HG03354 (cell line): ENCODE results near the gene IL1RAPL2.

Experiments
- ATAC-seq: cut with Tn5 transposase; IDR thresholded peaks from one replicate; pipeline ENCODE4 v1.9.1; 2021; ENCODE audit warnings: mild to moderate bottlenecking; ENCODE audit not compliant: unreplicated experiment, poor library complexity, severe bottlenecking

The IL1RAPL2 gene

DNA sequence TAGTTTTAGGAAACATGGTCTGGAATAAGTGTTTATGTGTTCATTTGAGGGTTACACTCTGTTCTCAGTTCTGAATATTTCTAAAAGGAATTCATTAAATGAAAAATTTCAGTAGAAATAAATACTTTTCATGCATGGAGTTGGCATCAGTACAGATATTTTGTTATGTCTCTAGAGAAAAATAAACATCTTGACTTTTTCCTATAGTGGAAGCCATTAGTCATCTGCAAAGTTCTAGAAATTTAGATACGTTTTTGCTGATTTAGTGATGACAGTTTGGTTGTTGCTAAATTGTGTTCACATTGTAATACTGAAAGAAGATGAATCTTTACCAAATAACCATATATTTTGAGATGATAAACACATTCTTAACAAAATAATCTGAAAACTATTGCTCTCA lies 922.7 kb downstream of the IL1RAPL2 start:
- no peak for ATAC-seq

- ATAC-seq = no peak
Observed at GRCh38 chrX:105495376-105495775, 929.4 kb downstream of the IL1RAPL2 start.

DNA sequence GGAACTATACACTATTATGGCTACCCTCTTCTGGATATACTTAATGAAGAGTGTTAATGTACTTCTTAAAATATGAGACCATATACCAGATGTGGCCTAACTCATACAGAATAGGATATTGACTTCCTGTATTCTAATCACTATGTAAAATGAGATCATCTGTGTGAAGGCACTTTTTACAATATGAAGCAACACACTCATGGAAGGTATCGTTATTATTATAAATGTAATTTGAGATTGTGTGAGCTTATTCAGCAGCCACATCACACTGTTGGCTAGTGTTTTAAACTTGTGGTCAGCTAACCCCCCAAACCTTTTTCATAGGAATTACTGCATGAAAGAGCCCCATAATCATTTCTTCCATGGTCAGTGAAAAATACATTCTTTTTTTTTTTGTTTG lies 936.3 kb downstream of the IL1RAPL2 start:
- ATAC-seq = no peak

- no peak for ATAC-seq
Observed at GRCh38 chrX:105515561-105515960, 949.6 kb downstream of the IL1RAPL2 start.

DNA sequence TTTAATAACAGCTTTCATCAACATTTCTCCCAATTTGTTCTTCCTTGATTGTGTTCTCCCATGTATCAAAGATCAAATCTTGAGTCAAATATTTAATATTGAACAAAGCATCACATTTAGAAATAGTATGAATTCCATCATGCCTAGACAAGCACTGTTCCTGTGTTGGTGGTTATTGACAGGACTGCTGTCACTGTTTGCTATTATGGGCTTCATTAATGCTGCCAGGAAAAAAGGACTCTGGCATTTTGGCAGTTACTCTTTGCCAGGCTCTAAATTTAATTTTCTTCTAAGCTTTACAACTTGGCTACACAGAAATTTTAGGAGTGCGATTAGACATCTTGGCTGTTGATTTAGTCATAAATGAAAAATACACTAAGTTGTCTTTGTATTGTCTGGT lies 960.4 kb downstream of the IL1RAPL2 start:
- ATAC-seq = no peak

- ATAC-seq = no peak
Observed at GRCh38 chrX:105527759-105528158, 961.8 kb downstream of the IL1RAPL2 start.

DNA sequence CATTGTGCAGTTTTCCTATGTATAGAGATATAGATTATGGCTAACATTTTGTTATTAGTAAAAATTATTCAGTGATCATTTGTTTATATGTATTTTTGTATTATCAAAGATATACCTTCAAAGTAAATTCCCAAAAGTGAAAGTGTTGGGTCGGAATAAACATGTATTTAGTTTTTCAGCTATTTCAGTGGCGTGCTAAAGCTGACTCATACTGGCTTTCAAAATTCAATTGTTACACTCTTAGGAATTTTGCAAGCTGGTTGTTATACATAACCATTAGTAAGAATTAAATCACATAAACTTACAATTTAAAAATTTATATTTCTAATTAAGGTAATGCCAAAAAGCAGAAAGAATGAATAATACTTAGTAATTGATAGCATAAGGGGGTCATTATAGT lies 968.0 kb downstream of the IL1RAPL2 start:
- no peak for ATAC-seq

- no peak for ATAC-seq
Observed at GRCh38 chrX:105543283-105543682, 977.3 kb downstream of the IL1RAPL2 start.

GRCh38 chrX:105550043-105550663 lies 984.2 kb downstream of the IL1RAPL2 start:
- ATAC-seq = no peak

DNA sequence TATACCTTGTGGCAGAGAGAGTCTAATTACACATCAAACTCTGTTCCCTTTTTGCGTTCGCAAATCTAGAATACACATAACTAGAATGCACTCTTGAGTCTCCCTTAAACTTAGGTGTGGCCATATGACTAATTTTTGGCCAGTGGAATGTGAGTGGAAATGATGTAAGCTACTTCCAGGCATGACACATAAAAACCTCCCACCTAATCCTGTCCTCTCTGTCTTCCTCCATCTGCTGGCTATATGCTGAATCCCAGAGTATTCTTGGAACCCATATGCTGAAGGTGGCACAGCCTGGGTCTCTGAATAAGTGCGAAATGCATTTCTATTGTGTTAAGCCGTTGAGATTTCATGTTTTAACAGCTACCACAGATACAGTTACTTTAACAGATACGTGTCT lies 986.4 kb downstream of the IL1RAPL2 start:
- no peak for ATAC-seq

GRCh38 chrX:105553118-105553517 lies 987.1 kb downstream of the IL1RAPL2 start:
- no peak for ATAC-seq

GRCh38 chrX:105564501-105564900 lies 998.5 kb downstream of the IL1RAPL2 start:
- ATAC-seq = no peak

DNA sequence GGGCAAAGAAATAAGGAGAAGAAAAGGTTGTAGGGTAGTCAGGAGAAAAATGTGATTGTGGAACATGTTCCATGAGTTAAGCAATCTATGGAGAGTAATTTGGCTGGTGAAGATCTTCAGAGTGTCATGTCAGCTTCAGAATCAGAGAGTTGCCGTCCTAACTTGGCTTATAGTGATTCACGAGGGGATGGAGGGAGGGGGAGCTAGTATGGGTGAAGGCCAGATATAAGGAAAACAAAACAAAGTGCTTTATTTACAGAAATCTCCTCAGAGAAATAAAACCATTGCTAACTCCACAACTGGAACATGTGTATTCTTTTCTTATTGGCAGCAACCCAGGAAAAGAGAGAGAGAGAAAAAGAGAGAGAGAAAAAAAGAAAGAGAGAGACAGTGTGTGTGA lies 999.9 kb downstream of the IL1RAPL2 start:
- no peak for ATAC-seq

GRCh38 chrX:105567082-105567481 lies 1001.1 kb downstream of the IL1RAPL2 start:
- no peak for ATAC-seq

- no peak for ATAC-seq
Observed at GRCh38 chrX:105608745-105609144, 1042.7 kb downstream of the IL1RAPL2 start.

GRCh38 chrX:105609530-105609929 lies 1043.5 kb downstream of the IL1RAPL2 start:
- ATAC-seq = no peak

DNA sequence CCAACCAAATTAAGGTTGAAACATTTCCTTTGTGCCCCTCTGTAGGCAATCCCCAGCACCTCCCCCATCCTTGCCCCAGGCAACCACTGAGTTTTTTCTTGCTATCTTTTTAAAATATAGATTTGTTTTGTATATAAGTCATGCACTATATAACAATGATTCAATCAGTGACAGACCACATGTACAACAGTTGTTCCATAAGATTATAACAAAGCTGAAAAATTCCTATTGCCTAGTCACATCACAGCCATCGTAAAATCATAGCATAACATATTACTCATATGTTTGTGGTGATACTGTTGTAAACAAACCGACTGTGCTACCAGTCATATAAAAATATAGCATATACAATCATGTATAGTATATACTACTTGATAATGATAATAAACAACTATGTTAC lies 1044.4 kb downstream of the IL1RAPL2 start:
- no peak for ATAC-seq

DNA sequence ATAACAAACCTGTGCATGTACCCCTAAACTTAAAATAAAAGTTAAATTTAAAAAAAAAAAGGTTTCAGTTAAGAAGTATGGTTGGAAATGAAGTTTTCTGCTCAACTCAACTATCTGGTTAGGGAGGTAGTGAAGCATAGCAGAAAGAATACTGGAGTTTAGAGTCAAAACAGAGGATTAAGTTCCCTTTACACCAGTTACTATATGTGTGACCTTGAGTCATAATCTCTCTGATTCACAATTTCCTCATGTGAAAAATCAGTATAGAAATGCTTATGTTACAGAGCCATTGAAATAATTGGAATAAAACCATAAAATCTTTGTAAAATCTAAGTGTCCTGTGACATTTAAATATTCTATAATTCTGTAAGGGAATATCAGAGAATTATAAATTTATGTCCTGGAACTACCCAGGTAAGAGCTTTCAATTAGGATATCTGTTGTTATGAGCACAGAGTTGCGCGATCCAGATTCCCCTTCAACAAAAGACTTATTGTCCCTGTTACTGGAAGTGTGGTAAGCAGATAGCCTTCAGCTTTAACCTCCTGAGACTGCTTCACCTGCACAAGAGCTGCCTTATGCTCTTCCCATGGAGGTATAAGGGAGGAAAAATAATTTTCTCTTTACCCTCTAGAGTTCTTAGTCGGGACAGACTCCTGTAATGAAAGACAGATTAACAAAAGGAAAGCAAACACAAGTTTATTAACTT lies 1052.5 kb downstream of the IL1RAPL2 start:
- no peak for ATAC-seq

DNA sequence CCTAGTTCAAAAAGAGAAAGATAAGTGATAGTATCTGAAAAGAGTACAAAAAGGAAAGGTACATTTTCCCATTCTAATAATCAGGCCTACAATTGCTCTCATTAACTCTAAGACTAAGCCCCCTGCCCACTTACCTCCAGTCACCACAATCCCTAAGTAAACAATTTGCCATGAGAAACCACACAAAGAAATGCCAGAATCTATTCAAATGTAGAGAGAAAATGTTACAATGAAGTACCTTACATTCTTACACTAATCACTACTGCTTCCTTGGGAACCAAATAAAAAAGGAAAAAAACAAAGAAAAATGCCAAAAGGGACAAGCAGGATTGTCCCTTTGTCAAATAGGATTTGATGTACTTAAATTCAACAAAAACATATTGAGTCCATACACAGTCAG lies 1068.2 kb downstream of the IL1RAPL2 start:
- no peak for ATAC-seq

DNA sequence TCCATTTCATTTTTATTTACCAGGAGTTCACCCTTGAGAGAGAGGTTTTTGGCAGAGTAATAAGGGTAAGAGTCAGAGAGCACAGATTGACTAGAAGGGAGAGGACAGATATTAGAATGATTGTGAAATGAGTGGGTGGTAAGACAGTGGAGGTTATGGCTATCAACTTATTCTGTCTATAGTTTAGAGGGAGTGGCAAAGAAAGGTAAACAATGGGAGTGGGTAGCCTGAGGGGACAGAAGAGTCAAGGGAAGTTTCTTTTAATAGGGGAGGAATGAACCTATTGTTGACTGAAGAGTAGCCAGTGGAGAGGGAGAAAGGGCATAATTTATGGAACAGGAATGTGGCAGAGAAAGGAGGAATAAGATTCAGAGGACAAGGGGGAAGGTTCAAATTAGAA lies 1069.8 kb downstream of the IL1RAPL2 start:
- no peak for ATAC-seq

GRCh38 chrX:105636667-105637066 lies 1070.7 kb downstream of the IL1RAPL2 start:
- no peak for ATAC-seq
